Activated CD4-positive, alpha-beta T cell treated with anti-CD3 and anti-CD28 coated beads, Interleukin-2, amount 50 U/mL, for 4 hours (primary cell): ENCODE measurements around the gene HIPK1.

ENCODE experiments used
- DNase-seq, 2 experiments: peaks; one replicate each; pipeline ENCODE4 v3.0.0-alpha.2; 2020

HIPK1 gene

GRCh38 chr1:114021665-114022099 lies 92.6 kb downstream of the HIPK1 start:
- DNase-seq: no peak

GRCh38 chr1:114022877-114023276 lies 93.8 kb downstream of the HIPK1 start:
- DNase-seq: no peak

- DNase-seq: no peak
These were observed 94.3 kb downstream of the HIPK1 start for GRCh38 chr1:114023377-114023776.

GRCh38 chr1:114024049-114024448 lies 94.9 kb downstream of the HIPK1 start:
- no peak for DNase-seq

GRCh38 chr1:114025609-114026401 lies 96.7 kb downstream of the HIPK1 start:
- DNase-seq: no peak

GRCh38 chr1:114026797-114027196 lies 97.7 kb downstream of the HIPK1 start:
- no peak for DNase-seq
